Fibroblast of the aortic adventitia (primary cell): ENCODE data around the gene ATP5F1C. TPM values are rescaled to one million over a fixed set of nuclear protein-coding genes. Genes with fewer than 3 reads are reported as not detected.
A peak's percentile ranks its signal among the peaks of the same experiment; 100 is the strongest.

Experiments used
- DNase-seq: peaks from one replicate; pipeline ENCODE4 v3.0.0-alpha.2; 2010; ENCODE audit warnings: low read depth
- H3K4me3 ChIP-seq: 2 replicates; pipeline ENCODE4 v1.5.1; 2011; ENCODE audit warnings: low read depth, mild to moderate bottlenecking, control low read depth, low read length, moderate library complexity
- total RNA-seq: library from RNA; depleted of rRNA; stranded (reverse); fragments of >200 nt; gene quantifications from 2 replicates; pipeline ENCODE4 v1.2.3, GENCODE V29; 2012; ENCODE audit warnings: low replicate concordance
- TF ChIP-seq, protein P1 (sequence below): IDR thresholded peaks from 2 replicates; pipeline ENCODE4 v1.5.1; 2011; ENCODE audit warnings: mild to moderate bottlenecking, low read length, control low read depth, inconsistent platforms; ENCODE audit not compliant: insufficient read depth

The ATP5F1C gene
- total RNA-seq, 1 donor, result 251 TPM

DNA sequence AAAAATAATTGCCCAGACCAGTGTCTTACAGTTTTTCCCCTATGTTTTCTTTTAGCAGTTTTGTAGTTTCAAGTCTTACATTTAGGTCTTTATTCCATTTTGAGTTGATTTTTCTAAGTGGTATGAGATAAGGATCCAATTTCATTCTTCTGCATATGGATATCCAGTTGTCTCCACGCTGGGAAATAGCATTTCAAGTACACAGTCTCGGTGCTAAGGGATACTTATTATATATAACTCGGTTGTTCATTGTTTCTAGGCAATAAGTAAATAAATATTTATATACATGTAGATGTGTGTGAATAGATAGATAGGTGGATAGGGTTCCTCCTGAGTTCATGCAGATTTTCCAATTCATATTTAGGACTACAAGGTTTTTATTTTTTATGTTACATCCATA is 46.3 kb downstream of the ATP5F1C start:
- no peak for DNase-seq
- TF ChIP-seq, protein P1, sequence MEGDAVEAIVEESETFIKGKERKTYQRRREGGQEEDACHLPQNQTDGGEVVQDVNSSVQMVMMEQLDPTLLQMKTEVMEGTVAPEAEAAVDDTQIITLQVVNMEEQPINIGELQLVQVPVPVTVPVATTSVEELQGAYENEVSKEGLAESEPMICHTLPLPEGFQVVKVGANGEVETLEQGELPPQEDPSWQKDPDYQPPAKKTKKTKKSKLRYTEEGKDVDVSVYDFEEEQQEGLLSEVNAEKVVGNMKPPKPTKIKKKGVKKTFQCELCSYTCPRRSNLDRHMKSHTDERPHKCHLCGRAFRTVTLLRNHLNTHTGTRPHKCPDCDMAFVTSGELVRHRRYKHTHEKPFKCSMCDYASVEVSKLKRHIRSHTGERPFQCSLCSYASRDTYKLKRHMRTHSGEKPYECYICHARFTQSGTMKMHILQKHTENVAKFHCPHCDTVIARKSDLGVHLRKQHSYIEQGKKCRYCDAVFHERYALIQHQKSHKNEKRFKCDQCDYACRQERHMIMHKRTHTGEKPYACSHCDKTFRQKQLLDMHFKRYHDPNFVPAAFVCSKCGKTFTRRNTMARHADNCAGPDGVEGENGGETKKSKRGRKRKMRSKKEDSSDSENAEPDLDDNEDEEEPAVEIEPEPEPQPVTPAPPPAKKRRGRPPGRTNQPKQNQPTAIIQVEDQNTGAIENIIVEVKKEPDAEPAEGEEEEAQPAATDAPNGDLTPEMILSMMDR, result no peak
- H3K4me3 ChIP-seq, result no peak overlapping the region

DNA sequence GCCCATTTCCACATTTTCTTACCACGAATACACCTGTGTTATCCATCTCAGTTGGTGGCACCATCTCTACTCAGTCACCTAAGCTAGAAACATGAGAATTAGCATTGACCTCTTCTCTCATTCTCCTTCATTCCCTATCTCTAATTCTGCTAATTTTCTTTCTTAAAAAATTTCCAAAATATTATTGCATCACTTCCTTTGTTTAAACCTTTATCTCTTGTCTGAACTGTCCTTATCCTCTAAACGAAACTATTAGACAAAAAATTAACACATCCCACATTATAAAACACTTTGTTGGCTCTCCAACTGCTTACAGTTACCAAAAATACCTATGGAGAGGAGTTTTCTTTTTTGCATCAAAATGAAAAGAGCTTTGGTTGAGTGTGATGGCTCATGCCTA is 48.6 kb downstream of the ATP5F1C start:
- H3K4me3 ChIP-seq, result no peak overlapping the region
- DNase-seq, result no peak
- TF ChIP-seq, protein P1, result no peak

DNA sequence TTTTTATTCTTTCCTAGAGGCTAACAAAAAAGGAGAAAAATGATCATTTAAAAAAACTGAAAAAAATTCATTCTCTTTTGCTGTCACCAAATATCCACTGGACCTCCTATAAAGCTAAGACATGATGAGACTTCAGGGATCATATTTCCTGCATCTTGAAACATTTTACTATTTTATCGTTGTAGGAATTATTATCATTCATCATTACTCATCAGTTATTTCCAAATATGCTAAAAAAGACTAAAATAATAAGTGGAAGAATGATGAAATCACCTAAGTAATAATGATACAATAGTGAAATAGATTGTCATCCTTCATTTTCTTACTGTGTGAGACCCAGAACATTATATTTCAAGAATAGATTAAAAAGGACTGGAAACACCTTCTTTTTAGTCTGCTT is 58.6 kb downstream of the ATP5F1C start:
- no peak overlapping the region for H3K4me3 ChIP-seq
- DNase-seq, result peak; percentile 16
- TF ChIP-seq, protein P1, result no peak

DNA sequence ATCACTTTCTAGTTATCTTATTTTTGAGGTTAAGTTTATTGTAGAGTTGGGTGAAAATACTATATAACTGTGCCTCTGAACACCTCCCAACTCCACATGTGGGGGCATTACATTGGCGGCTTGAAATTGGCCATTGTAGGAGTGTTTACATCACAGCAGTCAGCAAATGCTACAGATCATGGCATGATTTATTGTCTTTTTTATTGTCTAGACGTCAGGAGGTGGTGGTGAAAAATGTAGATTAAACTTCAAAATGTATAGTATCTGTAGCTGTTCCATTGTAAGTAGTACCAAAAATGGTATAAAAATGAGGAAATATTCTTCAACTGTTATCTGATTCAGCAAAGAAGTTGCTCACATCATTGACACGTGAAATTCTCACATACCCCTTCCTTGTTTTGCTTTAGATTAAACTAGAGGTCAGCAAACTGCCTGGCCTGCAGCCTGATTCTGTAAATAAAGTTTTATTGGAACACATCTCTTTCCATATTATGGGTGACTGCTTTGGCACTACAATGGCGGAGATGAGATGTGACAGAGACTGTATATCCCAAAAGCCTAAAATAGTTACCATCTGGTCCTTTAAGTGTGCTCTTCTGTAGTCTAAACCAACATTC is 65.4 kb downstream of the ATP5F1C start:
- TF ChIP-seq, protein P1, result no peak
- DNase-seq, result no peak
- H3K4me3 ChIP-seq, result no peak overlapping the region

DNA sequence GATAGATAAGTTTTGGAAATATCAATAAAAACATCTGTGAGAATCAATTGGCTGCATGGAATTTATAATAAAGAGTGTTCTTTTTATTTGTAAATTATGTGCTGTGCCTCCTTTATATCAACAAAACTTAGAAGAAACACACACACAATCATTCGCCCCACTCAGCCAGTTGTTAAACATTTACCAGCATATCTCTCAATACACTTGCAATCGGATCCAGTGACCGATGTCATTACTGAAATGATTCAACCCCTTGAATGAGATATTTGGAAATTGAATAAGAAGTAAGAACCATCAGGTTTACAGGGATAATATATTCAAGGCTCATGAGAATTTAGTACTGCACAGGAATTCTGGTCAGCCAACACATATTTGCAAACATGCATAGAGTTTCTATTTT is 65.9 kb downstream of the ATP5F1C start:
- DNase-seq, result no peak
- H3K4me3 ChIP-seq, result no peak overlapping the region
- TF ChIP-seq, protein P1, result no peak

DNA sequence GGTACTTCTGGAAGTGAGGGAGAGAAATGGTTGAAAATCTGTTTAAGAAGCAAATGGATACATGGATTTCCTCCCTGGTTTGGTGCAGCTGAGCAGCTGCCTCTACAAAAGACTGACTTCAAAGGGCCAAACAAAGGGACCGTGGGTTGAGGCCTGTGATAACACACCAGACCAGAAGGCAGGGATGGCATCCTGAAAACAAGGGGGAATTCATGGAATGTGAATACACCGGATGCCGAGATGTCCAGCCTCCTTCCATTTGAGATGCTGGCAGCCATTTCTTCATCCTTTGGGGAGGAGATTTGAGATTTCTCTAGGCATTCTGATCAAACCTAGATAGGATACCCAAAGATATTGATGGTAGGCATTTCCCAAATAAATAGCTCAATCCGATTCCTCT is 67.2 kb downstream of the ATP5F1C start:
- H3K4me3 ChIP-seq, result no peak overlapping the region
- DNase-seq, result no peak
- TF ChIP-seq, protein P1, result no peak

DNA sequence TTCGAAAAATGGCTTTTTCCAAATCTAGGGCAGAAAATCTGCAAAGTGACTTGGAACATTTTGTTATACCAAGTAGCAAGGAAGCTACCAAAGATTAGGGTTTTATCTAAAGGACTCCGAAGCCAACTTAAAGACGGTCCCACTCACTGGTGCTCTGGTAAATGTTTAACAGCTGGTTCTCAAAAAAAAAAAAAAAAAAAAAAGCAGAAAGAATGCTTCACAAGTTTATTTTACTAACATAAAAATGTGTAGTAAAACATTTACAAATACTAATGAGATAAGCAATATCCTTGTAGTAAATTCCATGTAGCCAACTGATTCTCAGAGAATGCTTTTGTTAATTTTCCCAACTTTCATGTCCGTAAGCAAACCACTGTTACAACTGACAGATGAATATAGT is 68.7 kb downstream of the ATP5F1C start:
- DNase-seq, result no peak
- TF ChIP-seq, protein P1, result no peak
- H3K4me3 ChIP-seq, result no peak overlapping the region
